NB4 (cell line): ENCODE results near the gene DNM1.

Experiments used
- MYC ChIP-seq: IDR thresholded peaks from 2 replicates; pipeline ENCODE4 v1.6.1; 2011; ENCODE audit warnings: low read depth, low read length
- POLR2A ChIP-seq: IDR thresholded peaks from 2 replicates; pipeline ENCODE4 v1.6.1; 2011; ENCODE audit warnings: mild to moderate bottlenecking; ENCODE audit not compliant: insufficient read length; ENCODE audit errors: extremely low read depth
- TF ChIP-seq, protein P1 (sequence below): IDR thresholded peaks from one replicate; pipeline ENCODE4 v1.5.1; 2012; ENCODE audit warnings: low read depth, low read length
- TF ChIP-seq, protein P2 (sequence below): IDR thresholded peaks from 2 replicates; pipeline ENCODE4 v1.6.1; 2011; ENCODE audit warnings: low read depth, low read length

DNA sequence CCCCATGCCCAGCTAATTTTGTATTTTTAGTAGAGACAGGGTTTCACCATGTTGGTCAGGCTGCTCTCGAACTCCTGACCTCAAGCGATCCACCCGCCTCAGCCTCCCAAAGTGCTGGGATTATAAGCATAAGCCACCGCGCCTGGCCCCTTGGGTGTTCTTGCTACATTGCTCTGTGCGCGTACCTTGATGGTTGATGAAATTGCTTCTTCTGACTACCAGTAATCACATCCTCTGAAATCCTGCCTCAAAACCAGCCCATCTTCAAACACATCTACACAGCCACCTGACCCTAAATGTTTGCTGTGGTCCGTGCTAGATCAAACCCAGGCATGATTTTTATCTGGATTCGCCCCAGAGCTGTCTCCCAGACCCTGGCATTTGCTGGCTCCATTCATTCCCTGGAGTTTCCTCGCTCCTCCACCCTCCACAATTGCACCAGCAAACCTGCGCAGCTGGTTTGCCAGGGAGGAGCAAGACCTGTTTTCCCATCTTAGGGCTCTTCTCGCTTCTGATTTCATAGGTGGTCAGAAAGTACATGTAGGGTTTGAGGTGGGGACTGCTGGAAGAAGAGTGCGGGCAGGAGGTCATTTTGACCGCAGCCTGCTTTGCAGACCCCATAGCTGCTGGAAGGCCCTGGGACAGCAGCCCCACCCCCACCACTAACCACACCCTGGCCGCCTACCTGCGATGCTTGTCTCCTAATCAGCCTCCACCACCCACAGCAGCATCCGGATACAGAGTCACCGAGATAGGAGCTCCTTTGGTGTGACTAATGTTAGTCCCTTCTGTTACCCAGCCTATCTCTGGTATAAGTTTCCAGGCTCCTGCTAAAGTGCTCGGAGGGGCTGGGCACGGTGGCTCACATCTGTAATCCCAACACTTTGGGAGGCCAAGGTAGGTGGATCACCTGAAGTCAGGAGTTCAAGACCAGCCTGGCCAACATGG, 95.6 kb downstream of the DNM1 start:
- TF ChIP-seq, protein P1, sequence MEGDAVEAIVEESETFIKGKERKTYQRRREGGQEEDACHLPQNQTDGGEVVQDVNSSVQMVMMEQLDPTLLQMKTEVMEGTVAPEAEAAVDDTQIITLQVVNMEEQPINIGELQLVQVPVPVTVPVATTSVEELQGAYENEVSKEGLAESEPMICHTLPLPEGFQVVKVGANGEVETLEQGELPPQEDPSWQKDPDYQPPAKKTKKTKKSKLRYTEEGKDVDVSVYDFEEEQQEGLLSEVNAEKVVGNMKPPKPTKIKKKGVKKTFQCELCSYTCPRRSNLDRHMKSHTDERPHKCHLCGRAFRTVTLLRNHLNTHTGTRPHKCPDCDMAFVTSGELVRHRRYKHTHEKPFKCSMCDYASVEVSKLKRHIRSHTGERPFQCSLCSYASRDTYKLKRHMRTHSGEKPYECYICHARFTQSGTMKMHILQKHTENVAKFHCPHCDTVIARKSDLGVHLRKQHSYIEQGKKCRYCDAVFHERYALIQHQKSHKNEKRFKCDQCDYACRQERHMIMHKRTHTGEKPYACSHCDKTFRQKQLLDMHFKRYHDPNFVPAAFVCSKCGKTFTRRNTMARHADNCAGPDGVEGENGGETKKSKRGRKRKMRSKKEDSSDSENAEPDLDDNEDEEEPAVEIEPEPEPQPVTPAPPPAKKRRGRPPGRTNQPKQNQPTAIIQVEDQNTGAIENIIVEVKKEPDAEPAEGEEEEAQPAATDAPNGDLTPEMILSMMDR: no peak
- TF ChIP-seq POLR2A (no peak), MYC (no peak)
- TF ChIP-seq, protein P2, sequence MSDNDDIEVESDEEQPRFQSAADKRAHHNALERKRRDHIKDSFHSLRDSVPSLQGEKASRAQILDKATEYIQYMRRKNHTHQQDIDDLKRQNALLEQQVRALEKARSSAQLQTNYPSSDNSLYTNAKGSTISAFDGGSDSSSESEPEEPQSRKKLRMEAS: no peak
